Muscle layer of colon (tissue), 2 donors: ENCODE measurements around the gene LATS2.

Experiments
- H3K27ac ChIP-seq: one replicate; pipeline ENCODE4 v1.7.0; 2013; ENCODE audit warnings: low read depth, mild to moderate bottlenecking, low read length, moderate library complexity
- H3K27me3 ChIP-seq, 2 donors: one replicate each; pipeline ENCODE4 v1.7.0; 2013; ENCODE audit warnings: low read length in 2 of 2, mild to moderate bottlenecking in 2 of 2; ENCODE audit not compliant: insufficient read depth in 2 of 2, control insufficient read depth in 1 of 2
- H3K36me3 ChIP-seq: one replicate; pipeline ENCODE4 v1.7.0; 2013; ENCODE audit warnings: mild to moderate bottlenecking, low read length; ENCODE audit not compliant: insufficient read depth
- H3K4me1 ChIP-seq: one replicate; pipeline ENCODE4 v1.7.0; 2013; ENCODE audit warnings: mild to moderate bottlenecking, low read length; ENCODE audit not compliant: insufficient read depth
- H3K4me3 ChIP-seq, 2 donors: one replicate each; pipeline ENCODE4 v1.7.0; 2013; ENCODE audit warnings: low read length in 2 of 2, low read depth in 1 of 2, mild to moderate bottlenecking in 1 of 2, moderate library complexity in 1 of 2
- H3K9ac ChIP-seq: one replicate; pipeline ENCODE4 v1.7.0; 2013; ENCODE audit warnings: low read length
- H3K9me3 ChIP-seq: one replicate; pipeline ENCODE4 v1.7.0; 2013; ENCODE audit warnings: mild to moderate bottlenecking, low read length
- donor health status: abdominal sarcoma.
- donor health status: Adenocarcinoma of cecum.

The LATS2 gene

DNA sequence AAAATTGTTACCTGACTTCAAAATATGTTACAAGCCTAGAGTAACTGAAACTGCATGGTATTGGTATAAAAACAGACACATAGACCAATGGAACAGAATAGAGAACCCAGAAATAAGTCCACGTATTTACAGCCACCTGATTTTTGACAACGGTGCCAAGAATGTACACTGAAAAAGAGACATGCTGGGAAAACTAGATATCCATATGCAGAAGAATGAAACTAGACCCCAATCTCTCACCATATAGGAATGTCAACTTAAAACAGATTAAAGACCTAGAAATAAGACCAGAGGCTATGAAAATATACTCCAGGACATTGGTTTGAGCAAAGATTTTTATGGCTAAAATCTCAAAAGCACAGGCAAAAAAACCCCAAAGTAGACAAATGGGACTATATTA lies 76.5 kb downstream of the LATS2 start:
- Histone ChIP-seq H3K9ac (no peak overlapping the region), H3K27me3 (no peaks in the 10 kb centered on the region), H3K4me3 (no peak overlapping the region), H3K4me1 (no peaks in the 10 kb centered on the region), H3K36me3 (peaks cover 54% of the 10 kb centered on the region), H3K9me3 (no peaks in the 10 kb centered on the region), H3K27ac (no peak overlapping the region)

DNA sequence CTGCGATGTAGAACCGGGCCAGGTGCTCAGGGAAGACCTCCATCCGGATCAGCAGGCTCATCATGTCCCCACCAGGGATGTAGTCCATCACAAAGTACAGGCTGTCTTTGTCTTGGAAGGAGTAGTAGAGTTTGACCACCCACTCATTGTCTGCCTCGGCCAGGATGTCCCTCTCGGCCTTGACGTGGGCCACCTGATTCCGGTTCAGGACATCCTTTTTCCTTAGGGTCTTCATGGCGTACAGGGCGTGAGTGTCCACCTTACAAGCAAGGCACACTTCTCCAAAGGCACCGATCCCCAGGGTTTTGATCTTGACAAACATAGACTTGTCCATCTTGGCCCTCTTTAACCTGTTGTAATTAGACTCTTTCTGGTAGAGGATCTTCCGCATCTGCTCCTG lies 78.0 kb downstream of the LATS2 start:
- Histone ChIP-seq H3K9ac (no peak overlapping the region), H3K4me3 (no peak overlapping the region), H3K27me3 (no peaks in the 10 kb centered on the region), H3K36me3 (peaks cover 54% of the 10 kb centered on the region), H3K27ac (no peak overlapping the region), H3K4me1 (no peaks in the 10 kb centered on the region), H3K9me3 (no peaks in the 10 kb centered on the region)

DNA sequence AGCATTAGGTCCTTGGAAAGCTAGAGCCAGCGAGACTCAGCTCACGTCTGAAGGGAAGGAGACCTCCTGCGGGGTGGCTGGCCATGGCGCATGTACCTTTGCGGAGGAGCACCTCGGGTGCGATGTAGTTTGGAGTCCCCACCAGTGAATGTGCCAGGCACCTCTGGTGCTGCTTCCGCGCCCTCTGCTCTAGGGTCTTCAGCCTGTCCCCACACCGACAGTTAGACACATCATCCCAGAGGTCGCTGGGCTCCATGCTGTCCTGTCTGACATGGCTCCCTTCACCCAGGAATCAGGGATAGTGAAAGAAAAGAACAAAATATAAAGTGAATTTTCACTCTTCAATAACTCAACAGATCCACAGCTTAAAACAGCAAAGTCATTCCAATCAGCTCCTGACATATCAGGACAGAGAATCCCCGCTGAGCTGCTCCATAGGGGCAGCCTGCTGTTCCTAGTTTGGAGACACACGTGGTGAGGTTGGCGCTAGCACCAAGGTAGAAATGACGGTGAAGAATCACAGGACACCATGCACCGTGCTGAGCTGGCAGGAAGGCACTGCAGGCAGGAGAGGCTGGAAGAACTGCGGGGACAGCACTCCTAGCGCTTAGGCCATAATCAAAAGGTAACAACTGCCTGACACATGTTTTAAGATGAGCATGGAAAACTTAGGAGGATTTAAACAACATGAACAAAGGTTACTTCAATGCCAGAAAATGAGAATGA lies 79.9 kb downstream of the LATS2 start:
- H3K9me3 ChIP-seq = no peaks in the 10 kb centered on the region
- no peak overlapping the region for H3K9ac ChIP-seq
- H3K27me3 ChIP-seq = no peaks in the 10 kb centered on the region
- no peak overlapping the region for H3K27ac ChIP-seq
- H3K4me3 ChIP-seq = no peak overlapping the region
- no peaks in the 10 kb centered on the region for H3K4me1 ChIP-seq
- peaks cover 48% of the 10 kb centered on the region for H3K36me3 ChIP-seq

DNA sequence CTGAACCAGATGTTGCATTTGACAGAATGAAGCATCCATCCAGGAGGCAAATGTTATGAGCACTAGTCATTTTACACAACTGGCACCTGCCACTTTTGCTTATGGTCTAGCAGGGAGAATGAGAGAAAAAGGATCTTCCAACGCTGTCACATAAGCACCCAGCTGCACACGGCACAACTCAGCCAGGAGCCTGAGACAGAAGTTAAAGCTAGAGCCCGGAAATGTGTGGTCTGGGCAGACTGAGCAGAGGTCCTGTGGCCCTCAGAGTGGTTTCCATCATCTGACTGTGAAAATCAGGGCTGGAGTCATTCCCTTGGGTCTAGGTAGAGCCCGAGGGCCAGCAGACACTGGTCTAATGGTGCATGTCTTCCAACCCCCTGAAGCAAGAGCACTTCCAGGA lies 80.5 kb downstream of the LATS2 start:
- Histone ChIP-seq H3K4me3 (no peak overlapping the region), H3K9ac (no peak overlapping the region), H3K36me3 (peaks cover 54% of the 10 kb centered on the region), H3K27me3 (no peaks in the 10 kb centered on the region), H3K9me3 (no peaks in the 10 kb centered on the region), H3K27ac (no peak overlapping the region), H3K4me1 (no peaks in the 10 kb centered on the region)

DNA sequence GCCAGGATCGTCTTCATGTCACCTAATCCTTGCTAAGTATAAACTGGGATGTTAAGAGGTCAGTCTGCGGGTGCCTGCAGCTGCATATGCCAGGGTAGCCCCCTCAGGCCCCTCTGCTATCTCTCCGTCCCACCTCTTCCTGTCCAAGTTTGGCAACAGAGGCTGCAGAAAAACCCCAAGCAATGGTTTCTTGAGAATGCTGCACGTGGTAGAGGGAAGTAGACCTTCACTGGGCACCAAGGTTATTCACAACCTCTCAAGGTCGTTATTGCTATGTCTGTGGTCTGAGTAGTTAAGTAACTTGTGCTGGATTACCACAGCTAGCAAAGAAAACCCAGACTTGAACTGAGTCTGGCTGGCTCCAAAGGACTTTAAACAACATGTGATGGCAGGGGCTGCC lies 81.0 kb downstream of the LATS2 start:
- no peak overlapping the region for H3K4me3 ChIP-seq
- no peak overlapping the region for H3K9ac ChIP-seq
- no peaks in the 10 kb centered on the region for H3K9me3 ChIP-seq
- no peaks in the 10 kb centered on the region for H3K4me1 ChIP-seq
- peaks cover 59% of the 10 kb centered on the region for H3K36me3 ChIP-seq
- H3K27ac ChIP-seq = no peak overlapping the region
- no peaks in the 10 kb centered on the region for H3K27me3 ChIP-seq

DNA sequence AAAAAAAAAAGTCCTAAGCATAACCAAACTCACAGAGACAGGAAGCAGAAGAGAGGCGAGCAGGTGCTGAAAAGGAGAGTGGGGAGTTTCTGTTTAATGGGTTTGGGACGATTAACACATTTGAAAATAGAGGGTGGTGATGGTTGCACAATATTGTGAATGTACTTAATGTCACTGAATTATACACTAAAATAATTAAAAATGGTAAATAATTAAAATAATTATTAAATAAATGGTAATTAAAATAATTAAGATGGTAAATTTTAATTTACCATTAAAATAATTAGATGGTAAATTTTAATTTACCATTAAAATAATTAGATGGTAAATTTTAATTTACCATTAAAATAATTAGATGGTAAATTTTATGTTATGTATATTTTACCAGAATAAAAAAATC lies 84.0 kb downstream of the LATS2 start:
- no peaks in the 10 kb centered on the region for H3K4me1 ChIP-seq
- H3K4me3 ChIP-seq = no peak overlapping the region

DNA sequence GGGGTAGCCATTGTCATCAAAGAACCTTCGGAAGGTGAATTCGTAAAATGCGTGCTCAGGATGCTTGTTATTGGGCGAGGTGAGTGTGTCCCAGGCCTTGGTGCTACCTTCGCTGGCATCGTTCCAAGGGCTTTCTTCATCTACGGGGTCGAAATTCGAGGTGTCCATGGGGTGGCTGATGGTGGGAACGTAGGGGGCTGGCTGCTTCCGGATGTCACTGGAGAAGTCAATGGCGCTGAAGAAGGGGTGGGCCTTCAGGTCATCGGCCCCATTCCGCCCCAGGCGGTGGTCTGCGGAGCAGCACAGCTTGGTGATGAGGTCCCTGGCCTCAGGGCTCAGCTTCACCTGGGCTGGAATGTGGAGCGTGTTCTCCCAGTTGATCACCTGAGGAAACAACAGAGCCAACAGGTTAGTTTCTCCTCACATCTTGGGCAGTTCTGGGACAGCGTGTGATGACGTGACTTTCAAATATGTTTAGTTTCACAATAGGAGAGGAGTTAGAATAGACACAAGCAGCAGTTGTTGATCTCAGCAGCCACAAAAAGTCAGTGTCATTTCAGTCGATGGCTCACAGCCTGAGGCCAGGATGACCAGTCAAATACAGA lies 86.3 kb downstream of the LATS2 start:
- no peak overlapping the region for H3K27ac ChIP-seq
- no peaks in the 10 kb centered on the region for H3K4me1 ChIP-seq
- no peak overlapping the region for H3K4me3 ChIP-seq
- no peaks in the 10 kb centered on the region for H3K9me3 ChIP-seq
- no peaks in the 10 kb centered on the region for H3K27me3 ChIP-seq
- H3K36me3 ChIP-seq = peaks cover 55% of the 10 kb centered on the region
- no peak overlapping the region for H3K9ac ChIP-seq

More for the DNA sequence above, 84.0 kb downstream of the LATS2 start:
- Histone ChIP-seq H3K9me3 (no peaks in the 10 kb centered on the region), H3K27ac (no peak overlapping the region), H3K36me3 (peaks cover 77% of the 10 kb centered on the region), H3K9ac (no peak overlapping the region), H3K27me3 (no peaks in the 10 kb centered on the region)

DNA sequence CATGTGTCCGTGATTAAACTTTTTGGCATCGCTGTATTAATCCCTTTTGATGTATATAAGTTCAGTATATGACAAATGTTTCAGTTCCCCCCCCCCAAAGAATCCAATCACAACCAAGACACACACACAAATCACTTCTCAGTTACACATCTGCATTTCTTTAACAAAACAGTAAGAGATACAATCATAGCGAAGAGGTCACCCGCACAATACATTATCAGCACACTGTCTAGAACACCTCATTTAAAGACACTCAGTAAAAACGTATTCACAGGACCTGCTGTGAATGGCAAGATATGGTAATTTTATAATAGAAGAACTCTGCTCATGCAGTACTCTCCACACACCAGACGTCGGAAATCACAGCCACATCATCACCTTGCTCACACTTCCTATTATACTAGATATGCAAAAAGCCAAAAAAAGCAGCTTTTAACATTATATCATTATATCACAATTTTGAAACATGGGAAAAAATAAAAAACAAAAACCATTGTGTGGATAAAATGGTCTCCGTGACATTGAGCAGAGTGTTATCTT lies 87.4 kb downstream of the LATS2 start:
- Histone ChIP-seq H3K9me3 (no peaks in the 10 kb centered on the region), H3K4me3 (no peak overlapping the region), H3K36me3 (peaks cover 44% of the 10 kb centered on the region), H3K9ac (no peak overlapping the region), H3K27ac (no peak overlapping the region), H3K4me1 (no peaks in the 10 kb centered on the region), H3K27me3 (no peaks in the 10 kb centered on the region)

DNA sequence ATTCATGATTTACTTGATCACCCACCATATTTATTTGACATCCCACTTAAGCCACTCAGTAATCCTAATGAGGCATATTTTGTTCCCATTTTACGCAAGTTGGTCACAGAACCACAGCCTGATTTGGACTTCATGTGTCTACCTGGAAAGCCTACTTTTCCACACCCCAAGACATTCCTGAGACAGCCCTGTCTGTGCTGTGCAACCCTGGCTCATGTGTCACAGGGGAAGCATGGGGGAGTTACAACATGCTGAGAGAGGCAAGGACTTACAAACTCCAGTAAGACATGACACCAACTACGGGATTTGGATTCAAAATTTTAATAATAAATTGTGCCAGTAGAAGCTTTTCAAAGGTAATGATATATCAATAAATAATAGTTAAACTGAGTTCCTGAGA lies 88.7 kb downstream of the LATS2 start:
- Histone ChIP-seq H3K27ac (no peak overlapping the region), H3K4me1 (no peaks in the 10 kb centered on the region), H3K27me3 (no peaks in the 10 kb centered on the region), H3K9me3 (no peaks in the 10 kb centered on the region), H3K36me3 (peaks cover 43% of the 10 kb centered on the region), H3K9ac (no peak overlapping the region), H3K4me3 (no peak overlapping the region)

DNA sequence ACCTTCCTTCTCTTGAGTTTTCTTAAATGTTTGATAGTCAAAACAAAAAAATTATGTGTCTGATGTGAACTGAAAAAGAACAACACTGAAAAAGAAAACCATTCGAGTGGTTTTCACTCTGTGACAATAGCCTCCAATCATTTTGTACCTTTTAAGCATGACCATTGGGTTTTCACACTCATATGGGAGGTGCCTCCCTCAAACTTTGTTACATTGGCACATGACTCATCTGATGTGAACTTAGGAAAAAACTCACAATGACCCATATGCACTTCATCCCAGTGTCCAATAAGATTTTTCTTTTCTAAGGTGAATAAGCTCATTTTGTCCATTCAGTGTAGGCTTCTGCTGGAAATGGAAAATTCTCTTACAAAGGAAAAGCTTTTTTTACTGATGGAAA lies 92.2 kb downstream of the LATS2 start:
- Histone ChIP-seq H3K9me3 (no peaks in the 10 kb centered on the region), H3K9ac (no peak overlapping the region), H3K27ac (no peak overlapping the region)

DNA sequence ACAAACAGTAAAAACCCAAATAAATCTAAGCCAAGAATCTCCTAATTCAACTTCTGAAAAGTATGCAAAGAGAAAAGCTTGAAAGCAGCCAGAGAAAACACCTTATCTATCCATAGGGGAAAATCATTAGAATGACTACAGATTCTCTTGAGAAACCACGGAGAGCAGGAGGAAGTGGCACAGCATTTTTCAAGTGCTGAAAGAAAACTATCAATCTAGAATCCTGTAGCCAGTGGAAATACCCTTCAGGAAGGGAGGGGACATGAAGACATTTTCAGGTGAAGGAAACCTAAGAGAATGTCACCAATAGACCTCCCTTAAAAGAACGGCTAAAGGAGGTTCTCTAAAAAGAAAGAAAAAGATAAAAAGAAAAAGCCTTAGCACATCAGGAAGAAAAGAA lies 92.6 kb downstream of the LATS2 start:
- no peaks in the 10 kb centered on the region for H3K4me1 ChIP-seq
- no peak overlapping the region for H3K9ac ChIP-seq
- H3K9me3 ChIP-seq = no peaks in the 10 kb centered on the region
- no peaks in the 10 kb centered on the region for H3K27me3 ChIP-seq
- no peak overlapping the region for H3K4me3 ChIP-seq
- no peak overlapping the region for H3K27ac ChIP-seq
- H3K36me3 ChIP-seq = peaks cover 13% of the 10 kb centered on the region

More for the DNA sequence above, 92.2 kb downstream of the LATS2 start:
- Histone ChIP-seq H3K4me3 (no peak overlapping the region), H3K27me3 (no peaks in the 10 kb centered on the region), H3K36me3 (peaks cover 17% of the 10 kb centered on the region), H3K4me1 (no peaks in the 10 kb centered on the region)

DNA sequence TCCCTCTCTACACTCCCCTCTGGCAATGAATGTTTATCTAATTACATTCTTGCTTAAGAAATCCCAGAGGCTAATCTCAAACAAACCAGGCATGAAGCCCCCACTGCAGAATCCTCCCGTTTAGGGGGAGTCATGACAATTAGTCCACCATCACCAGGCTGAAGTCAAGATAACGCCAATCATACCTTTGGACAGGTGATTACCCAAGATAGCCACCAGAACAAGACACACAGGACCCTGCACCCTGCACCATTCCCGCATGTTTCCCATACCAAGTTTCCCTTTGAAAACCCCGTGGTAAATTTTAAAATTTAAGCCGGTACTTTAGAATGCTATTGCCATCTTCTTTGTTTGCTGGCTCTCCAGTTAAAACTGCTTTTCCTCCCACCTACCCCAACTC lies 94.0 kb downstream of the LATS2 start:
- Histone ChIP-seq H3K9me3 (no peaks in the 10 kb centered on the region), H3K36me3 (peaks cover under 1% of the 10 kb centered on the region), H3K4me1 (no peaks in the 10 kb centered on the region), H3K27me3 (no peaks in the 10 kb centered on the region), H3K9ac (no peak overlapping the region), H3K4me3 (no peak overlapping the region), H3K27ac (no peak overlapping the region)
